ENCODE measurements around the gene SPRTN. TPM values are rescaled to one million over a fixed set of nuclear protein-coding genes. Genes with fewer than 3 reads are reported as not detected.

Gene SPRTN
- total and polyA plus RNA-seq, 2 of the 4 experiments (the other 2 are of a cell fraction), result 6.5 to 17.4 TPM

GRCh38 chr1:231351816-231352215 lies 13.7 kb downstream of the SPRTN start:
- Histone ChIP-seq H2BK120ac (ENCODE audit: low read depth, low read length) (no peak overlapping the region), H2BK5ac (ENCODE audit: low read depth, low read length, poor library complexity, severe bottlenecking) (no peak overlapping the region), H3K18ac (ENCODE audit: low read depth, low read length) (no peak overlapping the region), H4K5ac (ENCODE audit: low read depth, low read length) (no peak overlapping the region), H3K4me1 (ENCODE audit: control insufficient read depth, insufficient read depth, low read length) (peaks cover 5% of the 10 kb centered on the region), H3K4me2 (ENCODE audit: low read depth, low read length) (no peak overlapping the region), H3K9me1 (ENCODE audit: insufficient read depth, low read length) (no peaks in the 10 kb centered on the region), H3K4me3 (ENCODE audit: insufficient read depth, low read depth, low read length) (no peak overlapping the region), H3K36me3 (ENCODE audit: control insufficient read depth, insufficient read depth, low read length) (peaks cover 9% of the 10 kb centered on the region; the same call in 1 of the 2 replicates), H3K79me1 (ENCODE audit: low read depth in 1 of 2, low read length in 2 of 2) (peaks cover 12 to 20% of the 10 kb centered on the region in 2 experiments), H2AK9ac (replicated peaks; ENCODE audit: low read depth, low read length, poor library complexity) (no peak overlapping the region), H3K14ac (replicated peaks; ENCODE audit: low read depth, low read length) (no peak overlapping the region), H2BK20ac (ENCODE audit: low read depth, low read length) (no peak overlapping the region), H3K27ac (ENCODE audit: insufficient read depth, low read length) (no peak overlapping the region), H3K9me3 (ENCODE audit: control insufficient read depth, insufficient read depth, low read length) (no peaks in the 10 kb centered on the region), H3K56ac (ENCODE audit: extremely low read depth, insufficient read depth, low read length) (no peak overlapping the region), H3K9ac (ENCODE audit: low read depth, low read length) (no peak overlapping the region), H3K27me3 (ENCODE audit: control insufficient read depth, insufficient read depth, low read length) (no peaks in the 10 kb centered on the region), H2AK5ac (ENCODE audit: low read depth, low read length) (no peak overlapping the region), H2BK15ac (ENCODE audit: low read depth, low read length) (no peak overlapping the region), H4K8ac (ENCODE audit: low read depth in 2 of 2, low read length in 2 of 2) (no peak overlapping the region), H4K20me1 (ENCODE audit: insufficient read depth, low read length) (no peaks in the 10 kb centered on the region), H2AFZ (replicated peaks; ENCODE audit: low read length, poor library complexity) (no peak overlapping the region), H3K4ac (ENCODE audit: low read depth, low read length) (no peak overlapping the region), H3K23ac (ENCODE audit: low read depth, low read length) (no peak overlapping the region), H4K91ac (ENCODE audit: insufficient read depth, low read depth, low read length) (no peak overlapping the region)
- dilution Hi-C loops (cut with HindIII; ENCODE audit: low sequenced_read_pairs, unreplicated experiment), result no loop called here
- no peak for DNase-seq
- intact Hi-C loops (cut with micrococcal nuclease), result no loop called here
- TF ChIP-seq RAD21 (IDR thresholded peaks at IDR 0.05; ENCODE audit: low read length), result no peak
- no peak for TF ChIP-seq NFE2L2 (IDR thresholded peaks at IDR 0.05; ENCODE audit: low read depth, low read length)
- no peak for TF ChIP-seq RCOR1 (IDR thresholded peaks at IDR 0.05; ENCODE audit: insufficient replicate concordance, low read length)
- TF ChIP-seq CEBPB (IDR thresholded peaks at IDR 0.05; ENCODE audit: low read depth, low read length), result no peak
- TF ChIP-seq POLR2A (IDR thresholded peaks at IDR 0.05; ENCODE audit: low read depth, low read length), result no peak
- no peak for TF ChIP-seq CTCF (conservative IDR thresholded peaks at IDR 0.05; ENCODE audit: low read depth, low read length)
- TF ChIP-seq MXI1 (IDR thresholded peaks at IDR 0.05; ENCODE audit: borderline replicate concordance, low read depth, low read length), result no peak
- TF ChIP-seq ELK1 (IDR thresholded peaks at IDR 0.05; ENCODE audit: borderline replicate concordance, low read depth, low read length), result no peak
- TF ChIP-seq MAZ (IDR thresholded peaks at IDR 0.05; ENCODE audit: borderline replicate concordance, low read depth, low read length), result no peak
- TF ChIP-seq SMC3 (IDR thresholded peaks at IDR 0.05; ENCODE audit: low read depth, low read length), result no peak
- no peak for TF ChIP-seq MAFK (IDR thresholded peaks at IDR 0.05; ENCODE audit: low read depth, low read length)
- no peak for TF ChIP-seq RFX5 (IDR thresholded peaks at IDR 0.05; ENCODE audit: low read depth, low read length)
- no peak for TF ChIP-seq BHLHE40 (IDR thresholded peaks at IDR 0.05; ENCODE audit: low read depth, low read length)
- TF ChIP-seq FOS (IDR thresholded peaks at IDR 0.05; ENCODE audit: low read depth, low read length), result no peak
- no peak for TF ChIP-seq USF2 (IDR thresholded peaks at IDR 0.05; ENCODE audit: low read depth, low read length)
- TF ChIP-seq CHD1 (IDR thresholded peaks at IDR 0.05; ENCODE audit: low read depth, low read length), result no peak
- CTCF ChIA-PET, result interaction anchor here (0.5 to 1.2 kb wide), 3 partner anchors 64 to 262 kb away, joined by 3 read pairs; no protein-coding TSS in a partner anchor
- no TSS peak for BruUV-seq (replicated peaks)
- in situ Hi-C loops (cut with MboI; ENCODE audit: low sequenced_read_pairs), result no loop called here
- no CpG with 5 or more reads among the region's 2 CpGs for WGBS, 2 experiments (ENCODE audit: extremely low coverage in 2 of 2, insufficient read length in 1 of 2)
- no peak for ATAC-seq (ENCODE audit: low read depth)
- POLR2A ChIA-PET (ENCODE audit: unreplicated experiment), result no interaction called here
